ENCODE results near the gene ZC3H14.

- TF ChIP-seq CTCF (IDR thresholded peaks at IDR 0.05; ENCODE audit: borderline replicate concordance, extremely low read depth, low read length, poor library complexity, severe bottlenecking) = no peak
- no peak for TF ChIP-seq EZH2 (IDR thresholded peaks at IDR 0.05; ENCODE audit: borderline replicate concordance, low read depth, low read length, severe bottlenecking)
Observed at GRCh38 chr14:88553886-88554456, 8.9 kb upstream of the ZC3H14 start.

All from DND-41 (cell line).